Psoas muscle (tissue), 8 donors: ENCODE measurements around the gene MYDGF. TPM values are rescaled to one million over a fixed set of nuclear protein-coding genes. Genes with fewer than 3 reads are reported as not detected.
A peak's percentile ranks its signal among the peaks of the same experiment; 100 is the strongest.

Source experiments
- ATAC-seq, 4 donors: fragments of 200-7000 bp; cut with Tn5 transposase; one replicate each; pipeline ENCODE4 v1.9.1; 2020; ENCODE audit warnings: moderate library complexity in 3 of 4, mild to moderate bottlenecking in 2 of 4
- DNase-seq, 2 donors: peaks; one replicate each; pipeline ENCODE4 v3.0.0-alpha.2; 2020
- H3K27ac ChIP-seq: fragments of 200-600 bp; one replicate; pipeline ENCODE4 v1.8.0; 2022
- H3K27me3 ChIP-seq, 3 donors: fragments of 200-600 bp in 1 of 3; one replicate each; pipeline versions ENCODE4 v1.6.1 to v1.8.0; 2013 to 2022; ENCODE audit warnings: low read length in 2 of 3, mild to moderate bottlenecking in 2 of 3, moderate library complexity in 1 of 3; ENCODE audit not compliant: insufficient read depth in 3 of 3
- H3K36me3 ChIP-seq, 2 donors: fragments of 200-600 bp in 1 of 2; one replicate each; pipeline versions ENCODE4 v1.6.1 to v1.8.0; 2013 to 2022; ENCODE audit warnings: low read depth in 1 of 2, mild to moderate bottlenecking in 1 of 2, moderate library complexity in 1 of 2; ENCODE audit not compliant: insufficient read depth in 1 of 2
- H3K4me1 ChIP-seq: fragments of 200-600 bp; one replicate; pipeline ENCODE4 v1.8.0; 2022
- H3K4me3 ChIP-seq: fragments of 200-600 bp; one replicate; pipeline ENCODE4 v1.8.0; 2022; ENCODE audit warnings: mild to moderate bottlenecking
- H3K9me3 ChIP-seq: fragments of 200-600 bp; one replicate; pipeline ENCODE4 v1.8.0; 2022
- CTCF ChIP-seq: fragments of 200-600 bp; IDR thresholded peaks from one replicate; pipeline ENCODE4 v1.8.0; 2022; ENCODE audit warnings: antibody characterized with exemption
- WGBS, 3 donors: extraction: QIAGEN DNeasy Blood & Tissue Kit; methylation state at CpG; one replicate each; pipeline versions ENCODE4 v1.1.6 to v1.1.7; 2013; 5-methylcytosine and 5-hydroxymethylcytosine counted together
- intact Hi-C, 2 donors: fragments of 100-400 bp; cut with DNase I; formaldehyde crosslinking; loops; one replicate each; pipeline versions ENCODE4 v1.11.0 to v1.14.2; 2022
- polyA plus RNA-seq, 3 donors: library from polyadenylated mRNA; stranded (reverse); fragments of 200-250 nt; gene quantifications; one replicate each; pipeline ENCODE4 v1.2.3, GENCODE V29; 2013
- total RNA-seq, 4 donors: library from RNA; stranded (reverse); fragmentation: NEBNext Ultra II Directional in 2 of 4; extraction: Animal tissue kit (Norgen Biotek cat#: 25700) in 2 of 4; gene quantifications; one replicate each; pipeline versions ENCODE4 v1.2.1 to v1.2.4, GENCODE V29; 2021 to 2023
- donor health status: healthy with polysubstance abuse.
- donor health status: DM: no; HTN: no; CAD: no; lungs with moderate emphysema.
- donor health status: Bipolar disorder and iron deficiency.
- donor health status: healthy.
- donor health status: DM: yes; HTN: yes; CAD: no.
- donor health status: DM: no; HTN: no; CAD: no.
- donor health status: DM: no; HTN: no; CAD: no.
- donor health status: DM: yes; HTN: yes; CAD: no.

The MYDGF gene
- total and polyA plus RNA-seq, 7 donors: 11.4 to 164 (median 23.9) TPM

GRCh38 chr19:4702764-4703163 lies 32.6 kb upstream of the MYDGF start:
- H3K36me3 ChIP-seq: peaks cover 15 to 71% of the 10 kb centered on the region in 2 donors

GRCh38 chr19:4701557-4701956 lies 31.4 kb upstream of the MYDGF start:
- Histone ChIP-seq H3K4me1 (peaks cover 34% of the 10 kb centered on the region), H3K36me3 (peaks cover 15 to 83% of the 10 kb centered on the region in 2 donors), H3K9me3 (no peaks in the 10 kb centered on the region), H3K27ac (no peak overlapping the region), H3K27me3 (no peaks in the 10 kb centered on the region), H3K4me3 (no peak overlapping the region)
- DNase-seq (peak in 1 of 2 donors; percentile 72), ATAC-seq (peak in 3 of 4 donors; percentile 10 to 52 (median 47))
- WGBS, 3 donors: 71 to 78% (median 72%) methylated on average over 8 of the region's 8 CpGs
- TF ChIP-seq CTCF: no peak
- intact Hi-C loops: no loop called here

More at GRCh38 chr19:4702764-4703163, 32.6 kb upstream of the MYDGF start:
- Histone ChIP-seq H3K4me3 (no peak overlapping the region), H3K4me1 (peaks cover 36% of the 10 kb centered on the region), H3K9me3 (no peaks in the 10 kb centered on the region), H3K27ac (no peak overlapping the region), H3K27me3 (no peaks in the 10 kb centered on the region)
- no peak for TF ChIP-seq CTCF
- ATAC-seq: no peak
- WGBS, 3 donors: 81 to 90% (median 85%) methylated on average over 10 to 11 of the region's 11 CpGs
- DNase-seq: peak in 1 of 2 donors; percentile 56
- intact Hi-C loops: no loop called here

GRCh38 chr19:4700693-4700970 lies 30.5 kb upstream of the MYDGF start:
- WGBS, 3 donors: 84 to 89% (median 88%) methylated on average over 11 of the region's 11 CpGs

GRCh38 chr19:4699826-4700692 lies 29.9 kb upstream of the MYDGF start:
- intact Hi-C loops: no loop called here
- Histone ChIP-seq H3K4me1 (peaks cover 37% of the 10 kb centered on the region), H3K27me3 (no peaks in the 10 kb centered on the region), H3K9me3 (no peaks in the 10 kb centered on the region), H3K36me3 (peaks cover 15 to 82% of the 10 kb centered on the region in 2 donors), H3K4me3 (no peak overlapping the region), H3K27ac (no peak overlapping the region)
- no peak for ATAC-seq
- peak in 1 of 2 donors; percentile 56 for DNase-seq
- no peak for TF ChIP-seq CTCF
- 82 to 85% (median 84%) methylated on average over 33 of the region's 33 CpGs for WGBS, 3 donors

More at GRCh38 chr19:4700693-4700970, 30.5 kb upstream of the MYDGF start:
- TF ChIP-seq CTCF: no peak
- no peak overlapping the region for H3K27ac ChIP-seq
- DNase-seq (no peak), ATAC-seq (no peak)
- peaks cover 15 to 84% of the 10 kb centered on the region in 2 donors for H3K36me3 ChIP-seq
- intact Hi-C loops: no loop called here
- no peaks in the 10 kb centered on the region for H3K9me3 ChIP-seq
- H3K4me1 ChIP-seq: peaks cover 35% of the 10 kb centered on the region
- H3K4me3 ChIP-seq: no peak overlapping the region
- no peaks in the 10 kb centered on the region for H3K27me3 ChIP-seq
